ENCODE results near the gene B4GALT5. TPM values are rescaled to one million over a fixed set of nuclear protein-coding genes. Genes with fewer than 3 reads are reported as not detected.
A peak's percentile ranks its signal among the peaks of the same experiment; 100 is the strongest.

Gene B4GALT5
- polyA plus RNA-seq, 3 donors: 2.4 to 18.3 (median 2.7) TPM

- Histone ChIP-seq H3K27ac (ENCODE audit: low read depth in 1 of 2, low read length in 2 of 2) (peak overlapping the region; percentile 45 to 74), H3K79me2 (ENCODE audit: insufficient read depth, low read length) (no peaks in the 10 kb centered on the region), H3K36me3 (replicated peaks in 1 of 2; ENCODE audit: control insufficient read depth in 1 of 2, insufficient read depth in 2 of 2, low read length in 2 of 2) (no peaks in the 10 kb centered on the region), H2AFZ (ENCODE audit: insufficient read depth, low read depth, low read length, poor library complexity, severe bottlenecking) (peak overlapping the region; percentile 10), H4K20me1 (ENCODE audit: insufficient read depth, low read length) (no peaks in the 10 kb centered on the region), H3K4me3 (replicated peaks in 1 of 3; ENCODE audit: low read depth in 2 of 3, low read length in 3 of 3) (peak overlapping the region in 1 of 3 experiments; percentile 51), H3K4me1 (ENCODE audit: control insufficient read depth in 1 of 2, insufficient read depth in 2 of 2, low read length in 2 of 2) (peaks cover 37 to 44% of the 10 kb centered on the region in 2 donors), H3K9me3 (replicated peaks in 1 of 2; ENCODE audit: control insufficient read depth in 1 of 2, insufficient read depth in 1 of 2, low read length in 2 of 2) (peaks cover 4 to 5% of the 10 kb centered on the region in 2 donors), H3K4me2 (replicated peaks; ENCODE audit: extremely low read depth, low read length, poor library complexity, severe bottlenecking) (peak overlapping the region; percentile 30), H3K9ac (ENCODE audit: insufficient read depth, low read length, poor library complexity, severe bottlenecking) (peak overlapping the region; percentile 27), H3K27me3 (ENCODE audit: control insufficient read depth in 2 of 2, insufficient read depth in 2 of 2, low read length in 2 of 2) (no peaks in the 10 kb centered on the region)
- Mint-ChIP-seq H3K4me3 (peak overlapping the region in 1 of 2 donors; percentile 71), H3K9me3 (peaks cover 3 to 7% (median 3%) of the 10 kb centered on the region in 7 donors), H3K4me1 (peaks cover 41% of the 10 kb centered on the region), H3K27me3 (ENCODE audit: low read depth in 3 of 3) (peaks cover 2 to 11% (median 5%) of the 10 kb centered on the region in 3 donors), H3K27ac (peak overlapping the region; percentile 81 to 94 (median 93)), H3K36me3 (peaks cover 0 to 3% of the 10 kb centered on the region in 2 donors)
- TF ChIP-seq CTCF (IDR thresholded peaks at IDR 0.05): no peak
- 57% methylated on average over 9 of the region's 12 CpGs for WGBS (ENCODE audit: insufficient coverage)
- peak; percentile 86 to 94 (median 92) for DNase-seq
- intact Hi-C loops (cut with micrococcal nuclease): no loop called here
Measured at GRCh38 chr20:49583669-49584417, 129.8 kb downstream of the B4GALT5 start.

GRCh38 chr20:49583343-49583668 is 130.4 kb downstream of the B4GALT5 start:
- peaks cover 2 to 11% (median 5%) of the 10 kb centered on the region in 3 donors for H3K27me3 Mint-ChIP-seq (ENCODE audit: low read depth in 3 of 3)
- no peak overlapping the region for H3K4me3 ChIP-seq (replicated peaks in 1 of 3; ENCODE audit: low read depth in 2 of 3, low read length in 3 of 3)
- peaks cover 41% of the 10 kb centered on the region for H3K4me1 Mint-ChIP-seq
- H3K4me1 ChIP-seq (ENCODE audit: control insufficient read depth in 1 of 2, insufficient read depth in 2 of 2, low read length in 2 of 2): peaks cover 37 to 44% of the 10 kb centered on the region in 2 donors
- H3K4me2 ChIP-seq (replicated peaks; ENCODE audit: extremely low read depth, low read length, poor library complexity, severe bottlenecking): peak overlapping the region; percentile 30
- no peaks in the 10 kb centered on the region for H3K36me3 ChIP-seq (replicated peaks in 1 of 2; ENCODE audit: control insufficient read depth in 1 of 2, insufficient read depth in 2 of 2, low read length in 2 of 2)
- H3K4me3 Mint-ChIP-seq: no peak overlapping the region
- peak overlapping the region; percentile 45 to 74 for H3K27ac ChIP-seq (ENCODE audit: low read depth in 1 of 2, low read length in 2 of 2)
- peaks cover 4 to 5% of the 10 kb centered on the region in 2 donors for H3K9me3 ChIP-seq (replicated peaks in 1 of 2; ENCODE audit: control insufficient read depth in 1 of 2, insufficient read depth in 1 of 2, low read length in 2 of 2)
- no peaks in the 10 kb centered on the region for H3K79me2 ChIP-seq (ENCODE audit: insufficient read depth, low read length)
- no peak overlapping the region for H3K9ac ChIP-seq (ENCODE audit: insufficient read depth, low read length, poor library complexity, severe bottlenecking)
- H3K27ac Mint-ChIP-seq: peak overlapping the region; percentile 81 to 94 (median 93)
- no peaks in the 10 kb centered on the region for H4K20me1 ChIP-seq (ENCODE audit: insufficient read depth, low read length)
- intact Hi-C loops (cut with micrococcal nuclease): no loop called here
- no peak for TF ChIP-seq CTCF (IDR thresholded peaks at IDR 0.05)
- H2AFZ ChIP-seq (ENCODE audit: insufficient read depth, low read depth, low read length, poor library complexity, severe bottlenecking): no peak overlapping the region
- peaks cover 0 to 3% of the 10 kb centered on the region in 2 donors for H3K36me3 Mint-ChIP-seq
- WGBS (ENCODE audit: insufficient coverage): no CpG with 5 or more reads among the region's 4 CpGs
- no peaks in the 10 kb centered on the region for H3K27me3 ChIP-seq (ENCODE audit: control insufficient read depth in 2 of 2, insufficient read depth in 2 of 2, low read length in 2 of 2)
- peaks cover 3 to 7% (median 3%) of the 10 kb centered on the region in 7 donors for H3K9me3 Mint-ChIP-seq
- no peak for DNase-seq

Small RNA genes within 50 kb of the gene (small RNA-seq; reads per million reads assigned to genes)
- not detected for gene RN7SL197P (ENCODE audit: insufficient read length, low read depth)
- not detected for gene SNRPFP1 (ENCODE audit: insufficient read length, low read depth)

Other genes with a start within 250 kb of the B4GALT5 start
- not detected for gene KCNB1, start 231.2 kb downstream of the B4GALT5 start, polyA plus RNA-seq
- gene PTGIS, start 145.7 kb downstream of the B4GALT5 start, polyA plus RNA-seq: not detected
- gene SLC9A8, start 99.0 kb upstream of the B4GALT5 start, polyA plus RNA-seq: 10 to 100 TPM in 1 of 3 donors, 1 to 10 TPM in 2; 3.0 to 14.6 (median 3.3) TPM
- gene SPATA2, start 201.7 kb upstream of the B4GALT5 start, polyA plus RNA-seq: 10 to 100 TPM in 1 of 3 donors, 1 to 10 TPM in 2; 1.9 to 13.3 (median 3.9) TPM
- gene RNF114, start 222.5 kb upstream of the B4GALT5 start, polyA plus RNA-seq: 100 to 1,000 TPM; 128 to 164 (median 146) TPM

Data from CD14-positive monocyte (primary cell).